Activated CD4-positive, alpha-beta T cell treated with anti-CD3 and anti-CD28 coated beads for 36 hours (primary cell): Measurements from ENCODE around the gene MPZL3. TPM values are rescaled to one million over a fixed set of nuclear protein-coding genes. Genes with fewer than 3 reads are reported as not detected.

Experiments
- ATAC-seq: fragments of 200-7000 bp; cut with Tn5 transposase; one replicate; pipeline ENCODE4 v1.10.0; 2021; ENCODE audit warnings: mild to moderate bottlenecking, moderate library complexity
- CTCF ChIA-PET: fragments of 350-600 bp; sonication (Branson Sonifier 250); formaldehyde crosslinking; loops from one replicate; lab custom pipeline; 2021; ENCODE audit warnings: antibody characterized with exemption; lab: Charles Lee
- POLR2A ChIA-PET: fragments of 350-600 bp; sonication (Branson Sonifier 250); formaldehyde crosslinking; loops from one replicate; lab custom pipeline; 2021; ENCODE audit warnings: antibody characterized with exemption, inconsistent platforms; lab: Charles Lee
- DNase-seq: peaks from one replicate; pipeline ENCODE4 v3.0.0-alpha.2; 2020
- H3K27ac Mint-ChIP-seq: one replicate; pipeline ENCODE4 v1.8.0; 2021; ENCODE audit warnings: mixed read lengths
- H3K27me3 Mint-ChIP-seq: one replicate; pipeline ENCODE4 v1.8.0; 2021; ENCODE audit warnings: mixed read lengths
- H3K36me3 Mint-ChIP-seq: one replicate; pipeline ENCODE4 v1.8.0; 2021; ENCODE audit warnings: low read depth, mixed read lengths
- H3K4me1 Mint-ChIP-seq: one replicate; pipeline ENCODE4 v1.8.0; 2021; ENCODE audit warnings: mixed read lengths
- H3K4me3 Mint-ChIP-seq: one replicate; pipeline ENCODE4 v1.8.0; 2021; ENCODE audit warnings: mild to moderate bottlenecking, moderate library complexity, mixed read lengths
- H3K9me3 Mint-ChIP-seq: one replicate; pipeline ENCODE4 v1.8.0; 2021; ENCODE audit warnings: low read depth, mixed read lengths
- intact Hi-C, 2 experiments: fragments of 100-400 bp; cut with DNase I in 1 of 2; cut with micrococcal nuclease in 1 of 2; formaldehyde crosslinking; loops; one replicate each; pipeline versions ENCODE4 v1.14.2 to v1.15.1; 2022 to 2024; cut with DNase I, micrococcal nuclease
- total RNA-seq, 2 experiments: library from RNA; stranded (reverse); gene quantifications; one replicate each; pipeline ENCODE4 v1.2.3, GENCODE V29; 2021

Gene MPZL3
- total RNA-seq, 2 experiments from 2014 or later = 45.9 to 53.2 TPM

GRCh38 chr11:118234833-118235232, 17.3 kb downstream of the MPZL3 start:
- no peak overlapping the region for H3K4me3 Mint-ChIP-seq
- CTCF ChIA-PET = no interaction called here

GRCh38 chr11:118233850-118234249, 18.3 kb downstream of the MPZL3 start:
- H3K4me3 Mint-ChIP-seq = no peak overlapping the region
- intact Hi-C loops = loop anchor here (1.0 to 2.0 kb wide), 4 partner anchors 7 to 247 kb away; partner anchors contain the start of gene IL10RA (in 1 of the 2)
- H3K27me3 Mint-ChIP-seq = no peaks in the 10 kb centered on the region
- ATAC-seq (no peak), DNase-seq (no peak)
- peaks cover 63% of the 10 kb centered on the region for H3K36me3 Mint-ChIP-seq
- H3K4me1 Mint-ChIP-seq = peaks cover 62% of the 10 kb centered on the region
- no peaks in the 10 kb centered on the region for H3K9me3 Mint-ChIP-seq
- POLR2A ChIA-PET = interaction anchor here (1.9 to 2.1 kb wide), 2 partner anchors 9 to 18 kb away, joined by 14 to 28 read pairs; partner anchors contain the start of gene JAML
- CTCF ChIA-PET = interaction anchor here (0.9 to 1.7 kb wide), 2 partner anchors 10 to 20 kb away, joined by 5 to 7 read pairs; partner anchors contain the start of gene JAML
- peak overlapping the region; percentile 91 for H3K27ac Mint-ChIP-seq

More at GRCh38 chr11:118234833-118235232, 17.3 kb downstream of the MPZL3 start:
- Mint-ChIP-seq H3K9me3 (no peaks in the 10 kb centered on the region), H3K27ac (peak overlapping the region; percentile 70), H3K36me3 (peaks cover 71% of the 10 kb centered on the region), H3K4me1 (peaks cover 67% of the 10 kb centered on the region), H3K27me3 (no peaks in the 10 kb centered on the region)
- intact Hi-C loops = no loop called here
- POLR2A ChIA-PET = no interaction called here
- no peak for ATAC-seq
- no peak for DNase-seq

GRCh38 chr11:118233377-118233776, 18.8 kb downstream of the MPZL3 start:
- POLR2A ChIA-PET = interaction anchor here (0.7 to 2.1 kb wide), 7 partner anchors 9 to 351 kb away, joined by 3 to 28 read pairs (median 3); partner anchors contain the start of gene JAML
- Mint-ChIP-seq H3K27me3 (no peaks in the 10 kb centered on the region), H3K27ac (peak overlapping the region; percentile 91), H3K4me3 (peak overlapping the region; percentile 44), H3K9me3 (no peaks in the 10 kb centered on the region), H3K36me3 (peaks cover 61% of the 10 kb centered on the region), H3K4me1 (peaks cover 61% of the 10 kb centered on the region)
- intact Hi-C loops = loop anchor here (1.0 to 2.0 kb wide), 4 partner anchors 8 to 247 kb away; partner anchors contain the start of gene IL10RA (in 1 of the 2)
- no peak for DNase-seq
- CTCF ChIA-PET = interaction anchor here (0.9 to 4.2 kb wide), 5 partner anchors 9 to 35 kb away, joined by 4 to 22 read pairs (median 6); partner anchors contain the start of gene JAML
- peak; percentile 16 for ATAC-seq

DNA sequence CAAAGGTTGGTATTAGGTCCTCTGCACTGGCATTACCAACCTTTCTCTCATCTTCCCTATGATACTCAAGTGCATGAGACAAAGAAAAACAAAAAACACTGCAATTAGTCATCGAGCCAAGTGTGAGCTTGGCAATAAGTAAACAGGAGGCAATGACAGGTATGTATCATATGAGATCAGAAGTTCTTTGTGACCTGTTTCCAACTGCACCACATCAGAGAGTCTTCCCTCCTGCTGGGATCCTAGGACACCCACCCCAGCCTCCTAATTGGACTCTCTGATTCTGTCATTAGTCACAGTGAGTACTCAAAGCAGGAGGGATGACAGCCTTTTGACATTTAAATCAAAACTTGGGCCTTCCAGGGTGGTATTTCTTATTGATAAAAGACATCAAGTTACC, 19.5 kb downstream of the MPZL3 start:
- ATAC-seq = peak; percentile 89
- peak overlapping the region; percentile 44 for H3K4me3 Mint-ChIP-seq
- peaks cover 62% of the 10 kb centered on the region for H3K36me3 Mint-ChIP-seq

DNA sequence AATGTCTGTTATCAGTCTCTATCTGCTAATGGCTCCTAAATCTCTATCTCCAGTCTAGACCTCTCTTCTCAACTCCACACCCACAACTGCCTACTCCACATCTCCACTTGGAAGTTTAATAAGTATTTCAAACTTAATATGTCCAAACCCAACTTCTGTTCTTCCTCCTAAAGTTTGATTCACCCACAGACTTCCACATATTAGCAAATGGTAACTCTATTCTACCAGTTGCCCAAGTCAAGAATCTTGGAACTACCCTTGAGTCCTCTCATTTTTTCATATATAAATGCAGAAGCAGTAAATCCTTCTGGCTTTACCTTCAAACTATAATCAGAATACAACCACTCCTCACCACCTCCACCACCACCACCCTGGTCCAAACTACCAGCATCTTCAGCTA, 20.7 kb downstream of the MPZL3 start:
- H3K27ac Mint-ChIP-seq = no peak overlapping the region
- ChIA-PET CTCF (interaction anchor here (4.2 kb wide), 1 partner anchor 14 kb away, joined by 22 read pairs; no protein-coding TSS in a partner anchor), POLR2A (no interaction called here)
- peaks cover 62% of the 10 kb centered on the region for H3K36me3 Mint-ChIP-seq
- H3K27me3 Mint-ChIP-seq = no peaks in the 10 kb centered on the region
- no peak overlapping the region for H3K4me3 Mint-ChIP-seq
- peaks cover 62% of the 10 kb centered on the region for H3K4me1 Mint-ChIP-seq
- no peaks in the 10 kb centered on the region for H3K9me3 Mint-ChIP-seq
- no peak for ATAC-seq
- DNase-seq = no peak
- intact Hi-C loops = no loop called here

More for the DNA sequence above, 19.5 kb downstream of the MPZL3 start:
- peak overlapping the region; percentile 91 for H3K27ac Mint-ChIP-seq
- no peaks in the 10 kb centered on the region for H3K9me3 Mint-ChIP-seq
- peak; percentile 82 for DNase-seq
- ChIA-PET CTCF (interaction anchor here (0.6 to 4.2 kb wide), 9 partner anchors 8 to 71 kb away, joined by 3 to 22 read pairs (median 4); partner anchors contain the start of genes JAML and MPZL3), POLR2A (interaction anchor here (0.6 to 2.1 kb wide), 13 partner anchors 8 to 230 kb away, joined by 3 to 28 read pairs (median 3); partner anchors contain the start of gene JAML)
- intact Hi-C loops = loop anchor here (1.0 to 2.0 kb wide), 5 partner anchors 9 to 246 kb away; partner anchors contain the start of gene IL10RA (in 1 of the 2)
- peaks cover 62% of the 10 kb centered on the region for H3K4me1 Mint-ChIP-seq
- H3K27me3 Mint-ChIP-seq = no peaks in the 10 kb centered on the region

DNA sequence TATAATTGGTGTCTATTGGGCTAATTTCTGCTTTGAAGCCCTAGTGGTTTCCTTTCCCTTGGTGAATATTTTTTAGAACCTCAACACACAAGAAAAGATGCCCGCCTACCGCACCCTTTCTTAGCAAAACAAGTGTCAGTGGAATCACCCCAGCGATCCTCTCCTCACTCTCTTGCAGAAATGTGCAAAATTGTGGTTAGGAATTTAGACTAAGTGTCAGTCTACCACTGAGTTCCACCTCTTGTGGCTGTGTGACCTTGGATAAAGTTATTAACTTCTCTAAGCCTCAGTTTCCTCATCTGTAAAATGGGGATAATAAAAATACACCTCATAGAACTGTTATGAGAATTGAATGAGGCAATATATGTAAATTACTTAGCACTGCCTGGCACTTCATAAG, 22.1 kb downstream of the MPZL3 start:
- intact Hi-C loops = no loop called here

DNA sequence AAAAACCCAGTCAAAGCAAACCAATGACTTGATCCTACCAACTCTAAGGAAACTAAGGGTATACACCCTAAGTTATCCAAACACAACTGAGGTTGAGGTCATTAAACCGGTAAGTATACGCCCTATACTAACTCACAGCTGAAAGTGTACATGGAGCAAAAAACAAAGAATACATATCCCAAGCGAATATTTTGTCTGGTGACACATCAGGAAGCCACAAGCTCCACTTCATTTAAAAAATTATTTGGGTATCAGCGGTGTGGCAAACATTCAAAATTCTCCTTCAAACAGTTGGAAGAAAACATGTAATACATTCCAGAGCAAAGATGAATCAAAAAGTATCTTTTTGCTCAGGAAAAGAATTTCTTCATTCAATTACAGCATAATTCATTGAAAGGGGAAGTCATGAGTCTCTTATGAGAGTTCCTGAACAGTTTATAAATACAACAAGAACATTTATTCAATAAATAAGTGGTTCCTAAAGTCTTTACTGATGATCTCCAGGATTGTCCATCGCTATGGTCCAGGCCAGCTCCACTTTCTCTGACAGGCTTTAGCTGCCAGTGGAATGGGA, 22.8 kb downstream of the MPZL3 start:
- Mint-ChIP-seq H3K27me3 (no peaks in the 10 kb centered on the region), H3K9me3 (peaks cover 7% of the 10 kb centered on the region), H3K27ac (no peak overlapping the region), H3K4me3 (peak overlapping the region; percentile 9), H3K36me3 (peaks cover 58% of the 10 kb centered on the region), H3K4me1 (peaks cover 58% of the 10 kb centered on the region)
- DNase-seq = no peak
- CTCF ChIA-PET = interaction anchor here (0.7 to 4.2 kb wide), 3 partner anchors 12 to 50 kb away, joined by 3 to 22 read pairs (median 3); no protein-coding TSS in a partner anchor
- intact Hi-C loops = loop anchor here in 1 of 2 experiments (5.0 to 10.0 kb wide), 3 partner anchors 563 to 1132 kb away; partner anchors contain the start of genes DDX6 and SIK3
- ATAC-seq = no peak
- POLR2A ChIA-PET = interaction anchor here (0.5 to 1.6 kb wide), 2 partner anchors 13 to 771 kb away, joined by 3 to 5 read pairs; no protein-coding TSS in a partner anchor

More for the DNA sequence above, 22.1 kb downstream of the MPZL3 start:
- ATAC-seq = no peak
- peaks cover 61% of the 10 kb centered on the region for H3K4me1 Mint-ChIP-seq
- POLR2A ChIA-PET = interaction anchor here (0.5 to 1.6 kb wide), 3 partner anchors 13 to 772 kb away, joined by 3 to 5 read pairs (median 3); no protein-coding TSS in a partner anchor
- H3K9me3 Mint-ChIP-seq = peaks cover 6% of the 10 kb centered on the region
- H3K4me3 Mint-ChIP-seq = no peak overlapping the region
- peaks cover 64% of the 10 kb centered on the region for H3K36me3 Mint-ChIP-seq
- H3K27ac Mint-ChIP-seq = no peak overlapping the region
- no peaks in the 10 kb centered on the region for H3K27me3 Mint-ChIP-seq
- DNase-seq = peak; percentile 50
- CTCF ChIA-PET = interaction anchor here (1.3 to 4.2 kb wide), 2 partner anchors 12 to 13 kb away, joined by 4 to 22 read pairs; no protein-coding TSS in a partner anchor

GRCh38 chr11:118227865-118228785, 24.0 kb downstream of the MPZL3 start:
- peak overlapping the region; percentile 15 for H3K4me3 Mint-ChIP-seq
- H3K27ac Mint-ChIP-seq = no peak overlapping the region
- CTCF ChIA-PET = interaction anchor here (1.7 to 4.2 kb wide), 3 partner anchors 12 to 18 kb away, joined by 6 to 36 read pairs (median 16); no protein-coding TSS in a partner anchor
- H3K4me1 Mint-ChIP-seq = peaks cover 49% of the 10 kb centered on the region
- peaks cover 54% of the 10 kb centered on the region for H3K36me3 Mint-ChIP-seq
- POLR2A ChIA-PET = interaction anchor here (1.4 to 4.2 kb wide), 3 partner anchors 12 to 111 kb away, joined by 6 to 44 read pairs (median 42); no protein-coding TSS in a partner anchor
- intact Hi-C loops = loop anchor here (1.0 to 10.0 kb wide), 4 partner anchors 11 to 1131 kb away; partner anchors contain the start of genes DDX6 (in 1 of the 2) and SIK3 (in 1 of the 2)
- H3K9me3 Mint-ChIP-seq = peaks cover 7% of the 10 kb centered on the region
- DNase-seq = no peak
- no peaks in the 10 kb centered on the region for H3K27me3 Mint-ChIP-seq
- ATAC-seq = no peak

GRCh38 chr11:118226781-118227180, 25.4 kb downstream of the MPZL3 start:
- ATAC-seq (peak; percentile 17), DNase-seq (no peak)
- H3K36me3 Mint-ChIP-seq = peaks cover 58% of the 10 kb centered on the region
- ChIA-PET CTCF (interaction anchor here (0.6 to 4.2 kb wide), 6 partner anchors 11 to 222 kb away, joined by 3 to 36 read pairs (median 11); no protein-coding TSS in a partner anchor), POLR2A (interaction anchor here (1.4 to 4.2 kb wide), 3 partner anchors 12 to 113 kb away, joined by 6 to 44 read pairs (median 42); no protein-coding TSS in a partner anchor)
- intact Hi-C loops = loop anchor here (1.0 to 10.0 kb wide), 4 partner anchors 13 to 1129 kb away; partner anchors contain the start of genes DDX6 (in 1 of the 2) and SIK3 (in 1 of the 2)
- peak overlapping the region; percentile 30 for H3K4me3 Mint-ChIP-seq
- H3K27me3 Mint-ChIP-seq = no peaks in the 10 kb centered on the region
- H3K27ac Mint-ChIP-seq = no peak overlapping the region
- peaks cover 7% of the 10 kb centered on the region for H3K9me3 Mint-ChIP-seq
- peaks cover 52% of the 10 kb centered on the region for H3K4me1 Mint-ChIP-seq

- Mint-ChIP-seq H3K27me3 (no peaks in the 10 kb centered on the region), H3K9me3 (peaks cover 7% of the 10 kb centered on the region), H3K4me3 (peak overlapping the region; percentile 9), H3K27ac (no peak overlapping the region), H3K4me1 (peaks cover 56% of the 10 kb centered on the region), H3K36me3 (peaks cover 60% of the 10 kb centered on the region)
- ATAC-seq (no peak), DNase-seq (peak; percentile 41)
- CTCF ChIA-PET = interaction anchor here (1.7 to 4.2 kb wide), 5 partner anchors 11 to 27 kb away, joined by 6 to 36 read pairs (median 16); no protein-coding TSS in a partner anchor
- POLR2A ChIA-PET = interaction anchor here (1.4 to 4.2 kb wide), 3 partner anchors 11 to 113 kb away, joined by 6 to 44 read pairs (median 42); no protein-coding TSS in a partner anchor
- intact Hi-C loops = loop anchor here in 1 of 2 experiments (5.0 to 10.0 kb wide), 3 partner anchors 566 to 1129 kb away; partner anchors contain the start of genes DDX6 and SIK3
Observed at GRCh38 chr11:118226296-118226695, 25.9 kb downstream of the MPZL3 start.
